Right lobe of liver (tissue), 6 donors: ENCODE measurements around the gene ECI1. TPM values are rescaled to one million over a fixed set of nuclear protein-coding genes. Genes with fewer than 3 reads are reported as not detected.

ENCODE experiments used
- ATAC-seq, 4 donors: fragments of 200-7000 bp; cut with Tn5 transposase; one replicate each; pipeline ENCODE4 v1.9.1; 2020; ENCODE audit warnings: mild to moderate bottlenecking in 4 of 4, moderate library complexity in 4 of 4
- DNase-seq, 3 donors: peaks; one replicate each; pipeline ENCODE4 v3.0.0-alpha.2; 2020
- H3K27ac ChIP-seq, 3 donors: fragments of 200-600 bp; one replicate each; pipeline ENCODE4 v1.8.0; 2022
- H3K27me3 ChIP-seq, 2 donors: fragments of 200-600 bp; one replicate each; pipeline ENCODE4 v1.8.0; 2022
- H3K36me3 ChIP-seq, 4 donors: fragments of 200-600 bp; sonication (generic) in 1 of 4; one replicate each; pipeline versions ENCODE4 v1.5.1 to v1.8.0; 2017 to 2022; ENCODE audit warnings: control low read depth in 1 of 4
- H3K4me1 ChIP-seq, 4 donors: fragments of 200-600 bp; sonication (generic) in 1 of 4; one replicate each; pipeline versions ENCODE4 v1.5.1 to v1.8.0; 2017 to 2022; ENCODE audit warnings: control low read depth in 1 of 4
- H3K4me3 ChIP-seq, 3 donors: fragments of 200-600 bp; one replicate each; pipeline ENCODE4 v1.8.0; 2022
- H3K9me3 ChIP-seq, 4 donors: fragments of 200-600 bp; sonication (generic) in 1 of 4; one replicate each; pipeline versions ENCODE4 v1.5.1 to v1.8.0; 2017 to 2022; ENCODE audit warnings: control low read depth in 1 of 4
- CTCF ChIP-seq, 4 donors: fragments of 200-600 bp in 3 of 4; fragments of 450-650 bp in 1 of 4; IDR thresholded peaks; one replicate each; pipeline versions ENCODE4 v1.5.1 to v1.8.0; 2016 to 2022; ENCODE audit warnings: antibody characterized with exemption in 4 of 4, mild to moderate bottlenecking in 2 of 4
- POLR2A ChIP-seq: fragments of 450-650 bp; IDR thresholded peaks from one replicate; pipeline ENCODE4 v1.6.1; 2017; ENCODE audit warnings: antibody characterized with exemption, mild to moderate bottlenecking
- WGBS: methylation state at CpG from one replicate; pipeline ENCODE4 v1.1.6; 2018; ENCODE audit warnings: low coverage, low lambda C conversion rate; ENCODE audit not compliant: insufficient coverage; ENCODE audit errors: missing lambda C conversion rate; 5-methylcytosine and 5-hydroxymethylcytosine counted together
- intact Hi-C, 2 donors: fragments of 100-400 bp; cut with DNase I; formaldehyde crosslinking; loops; one replicate each; pipeline versions ENCODE4 v1.11.2 to v1.14.1; 2022
- total RNA-seq, 6 experiments: library from RNA; depleted of rRNA in 2 of 6; stranded (reverse); fragments of >200 nt in 2 of 6; fragmentation: NEBNext Ultra II Directional in 3 of 6; extraction: Animal tissue kit (Norgen Biotek cat#: 25700) in 3 of 6; gene quantifications; one replicate each; pipeline versions ENCODE4 v1.1.0 to v1.2.4, GENCODE V29; 2016 to 2023
- donor health status: DM: no; HTN: yes; CAD: no.
- donor health status: DM: no; HTN: no; CAD: no.
- donor health status: DM: no; HTN: no; CAD: no.
- donor health status: DM: no; HTN: yes; CAD: no.
- donor health status: DM: no; HTN: yes; CAD: no.

ECI1 gene
- total RNA-seq, 6 experiments from 2014 or later: 68.1 to 150 (median 85.5) TPM

- Histone ChIP-seq H3K36me3 (peaks cover 0 to 41% (median 11%) of the 10 kb centered on the region in 4 donors), H3K27ac (no peak overlapping the region), H3K27me3 (no peaks in the 10 kb centered on the region), H3K4me1 (peaks cover 0 to 29% (median 15%) of the 10 kb centered on the region in 4 donors), H3K9me3 (no peaks in the 10 kb centered on the region), H3K4me3 (no peak overlapping the region)
- no peak for TF ChIP-seq POLR2A
- no peak for TF ChIP-seq CTCF (IDR thresholded peaks at IDR 0.05)
- ATAC-seq (no peak), DNase-seq (peak in 2 of 3 donors; percentile 14 to 54)
- no CpG with 5 or more reads among the region's 12 CpGs for WGBS
- intact Hi-C loops: no loop called here
Measured at GRCh38 chr16:2229091-2229490, 22.3 kb downstream of the ECI1 start.

GRCh38 chr16:2228161-2228824 is 23.1 kb downstream of the ECI1 start:
- no peak overlapping the region for H3K4me3 ChIP-seq
- peaks cover 0 to 36% (median 11%) of the 10 kb centered on the region in 4 donors for H3K36me3 ChIP-seq
- H3K27ac ChIP-seq: no peak overlapping the region
- H3K9me3 ChIP-seq: no peaks in the 10 kb centered on the region
- peaks cover 0 to 29% (median 15%) of the 10 kb centered on the region in 4 donors for H3K4me1 ChIP-seq
- DNase-seq: peak; percentile 18 to 49 (median 45)
- 80% methylated on average over 1 of the region's 25 CpGs for WGBS
- TF ChIP-seq POLR2A (no peak), CTCF (IDR thresholded peaks at IDR 0.05) (no peak)
- no peaks in the 10 kb centered on the region for H3K27me3 ChIP-seq
- intact Hi-C loops: no loop called here
- ATAC-seq: no peak

GRCh38 chr16:2226918-2227317 is 24.5 kb downstream of the ECI1 start:
- ATAC-seq (no peak), DNase-seq (no peak)
- TF ChIP-seq POLR2A: no peak
- no peak for TF ChIP-seq CTCF (IDR thresholded peaks at IDR 0.05)
- no peak overlapping the region for H3K4me3 ChIP-seq
- H3K9me3 ChIP-seq: no peaks in the 10 kb centered on the region
- H3K27ac ChIP-seq: no peak overlapping the region
- H3K4me1 ChIP-seq: peaks cover 0 to 29% (median 15%) of the 10 kb centered on the region in 4 donors
- intact Hi-C loops: no loop called here
- 56% methylated on average over 5 of the region's 6 CpGs for WGBS
- H3K27me3 ChIP-seq: no peaks in the 10 kb centered on the region
- peaks cover 0 to 25% (median 3%) of the 10 kb centered on the region in 4 donors for H3K36me3 ChIP-seq

- Histone ChIP-seq H3K9me3 (no peaks in the 10 kb centered on the region), H3K27me3 (no peaks in the 10 kb centered on the region), H3K4me3 (no peak overlapping the region), H3K36me3 (peaks cover 0 to 22% (median 3%) of the 10 kb centered on the region in 4 donors), H3K27ac (peak overlapping the region in 1 of 3 donors; percentile 58), H3K4me1 (peaks cover 0 to 29% (median 15%) of the 10 kb centered on the region in 4 donors)
- no peak for TF ChIP-seq POLR2A
- TF ChIP-seq CTCF (IDR thresholded peaks at IDR 0.05): no peak
- 26% methylated on average over 6 of the region's 9 CpGs for WGBS
- intact Hi-C loops: no loop called here
- peak; percentile 64 to 87 (median 86) for DNase-seq
- ATAC-seq: peak; percentile 26 to 55 (median 38)
Measured at GRCh38 chr16:2226245-2226793, 25.1 kb downstream of the ECI1 start.
